Limb (tissue), 2 donors: ENCODE results near the gene CAPZB.

Experiments used
- DNase-seq, 2 donors: peaks; one replicate each; pipeline ENCODE4 v3.0.0-alpha.2; 2016; ENCODE audit errors: extremely low spot score in 2 of 2

CAPZB gene

DNA sequence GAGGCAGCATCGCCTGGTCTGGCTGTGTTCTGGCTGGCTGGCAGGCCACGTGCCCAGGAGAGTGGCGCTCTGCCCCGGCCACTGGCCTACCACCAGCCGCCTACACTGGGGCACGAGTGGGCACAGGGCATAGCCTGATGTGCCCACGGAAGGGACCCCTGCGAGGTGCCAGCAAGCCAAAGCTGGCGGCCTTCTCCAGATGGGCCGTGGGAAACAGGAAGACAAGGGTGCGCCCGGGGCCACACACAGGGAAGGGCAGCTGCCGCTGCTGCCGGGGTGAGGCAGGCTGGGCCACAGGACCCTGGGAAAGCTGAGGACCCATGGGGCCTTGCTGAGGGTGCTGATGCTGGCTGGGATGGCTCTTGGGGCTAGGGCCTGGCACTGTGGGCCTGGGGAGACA lies 132.5 kb downstream of the CAPZB start:
- no peak for DNase-seq

DNA sequence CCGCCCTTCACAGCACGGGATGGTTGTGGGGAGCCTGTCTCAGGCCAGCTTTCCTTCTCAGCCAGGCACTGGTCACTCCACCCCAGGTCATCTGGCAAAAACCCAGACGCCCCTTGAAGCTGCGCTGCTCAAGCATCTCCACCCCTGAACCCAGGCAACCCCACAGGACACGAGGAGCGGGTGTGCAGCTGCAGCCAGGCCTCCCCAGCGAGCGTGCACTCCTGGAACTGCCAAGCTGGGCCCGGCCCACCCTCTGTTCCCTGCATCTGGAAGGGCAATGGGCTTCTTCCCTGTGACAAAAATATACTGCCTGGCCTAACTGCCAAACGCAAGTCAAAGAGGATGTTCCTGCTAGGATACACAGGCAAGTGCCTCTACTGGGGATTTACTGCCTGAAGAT lies 133.5 kb downstream of the CAPZB start:
- DNase-seq = no peak

DNA sequence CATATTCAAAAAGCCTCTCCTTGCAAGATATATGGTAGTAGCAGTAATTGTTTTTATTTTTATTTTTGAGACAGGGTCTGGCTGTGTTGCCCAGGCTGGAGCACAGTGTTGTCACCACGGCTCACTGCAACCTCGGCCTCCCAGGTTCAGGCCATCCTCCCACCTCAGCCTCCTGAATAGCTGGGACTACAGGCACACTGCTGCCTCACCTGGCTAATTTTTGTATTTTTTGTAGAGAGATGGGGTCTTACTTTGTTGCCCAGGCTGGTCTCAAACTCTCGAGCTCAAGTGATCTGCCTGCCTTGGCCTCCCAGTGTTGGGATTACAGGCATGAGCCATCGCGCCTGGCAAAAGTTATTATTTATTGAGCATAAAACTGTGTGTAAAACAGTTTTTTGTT lies 134.8 kb downstream of the CAPZB start:
- DNase-seq = no peak

DNA sequence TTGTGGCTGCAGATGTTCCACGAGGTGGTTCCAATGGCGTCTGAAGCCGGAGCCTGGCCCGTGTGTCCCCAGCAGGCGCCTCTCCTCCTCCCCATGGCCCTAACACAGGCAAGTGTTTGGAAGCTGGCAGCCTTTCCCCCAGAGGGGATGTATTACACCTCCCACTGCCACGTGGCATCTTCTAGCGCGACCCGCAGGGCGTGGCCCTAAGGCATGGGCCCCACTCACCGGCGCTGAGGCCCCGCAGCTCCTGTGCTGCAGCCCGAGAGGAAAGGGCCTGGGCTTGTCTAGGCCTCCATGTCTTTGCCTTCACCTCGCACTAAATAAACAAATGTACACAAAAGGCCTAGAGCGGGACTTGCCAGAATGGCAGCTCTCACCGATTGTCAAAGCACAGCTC lies 135.3 kb downstream of the CAPZB start:
- no peak for DNase-seq

DNA sequence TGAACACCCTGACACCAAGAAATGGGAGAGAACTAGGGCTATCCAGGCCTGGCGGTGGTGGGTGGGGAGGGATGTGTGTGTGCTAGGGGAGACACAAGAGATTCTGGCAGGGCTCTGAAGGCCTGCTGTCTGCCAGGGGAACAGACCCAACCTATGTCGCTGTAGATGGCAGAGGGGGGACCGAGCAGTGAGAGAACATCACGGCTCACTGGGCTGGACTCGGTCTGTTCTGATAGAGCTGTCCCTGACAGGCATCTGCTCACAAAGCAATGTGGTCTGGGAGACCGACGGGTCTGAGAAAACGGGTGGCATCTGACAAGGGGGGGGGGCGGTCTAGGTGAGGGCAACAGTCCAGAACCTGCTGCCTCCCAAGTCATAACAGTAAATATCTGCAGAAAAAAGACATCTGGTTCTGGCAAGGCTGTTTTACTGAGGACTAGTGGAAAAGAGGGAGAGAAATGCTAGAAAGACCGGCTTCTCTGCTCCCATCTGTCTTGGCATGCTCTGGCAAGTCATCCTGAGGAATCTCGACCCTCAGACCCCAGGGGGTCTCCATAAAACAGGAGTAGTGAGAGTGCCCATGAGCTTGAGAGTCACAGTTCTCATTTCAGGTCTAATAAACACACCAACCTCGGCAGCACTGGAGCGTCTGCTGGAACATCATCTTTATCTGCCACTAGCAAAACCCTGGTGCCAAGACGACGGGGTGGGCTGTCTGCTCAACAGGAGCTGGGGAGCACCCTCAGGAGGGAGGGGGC lies 136.7 kb downstream of the CAPZB start:
- DNase-seq = no peak

DNA sequence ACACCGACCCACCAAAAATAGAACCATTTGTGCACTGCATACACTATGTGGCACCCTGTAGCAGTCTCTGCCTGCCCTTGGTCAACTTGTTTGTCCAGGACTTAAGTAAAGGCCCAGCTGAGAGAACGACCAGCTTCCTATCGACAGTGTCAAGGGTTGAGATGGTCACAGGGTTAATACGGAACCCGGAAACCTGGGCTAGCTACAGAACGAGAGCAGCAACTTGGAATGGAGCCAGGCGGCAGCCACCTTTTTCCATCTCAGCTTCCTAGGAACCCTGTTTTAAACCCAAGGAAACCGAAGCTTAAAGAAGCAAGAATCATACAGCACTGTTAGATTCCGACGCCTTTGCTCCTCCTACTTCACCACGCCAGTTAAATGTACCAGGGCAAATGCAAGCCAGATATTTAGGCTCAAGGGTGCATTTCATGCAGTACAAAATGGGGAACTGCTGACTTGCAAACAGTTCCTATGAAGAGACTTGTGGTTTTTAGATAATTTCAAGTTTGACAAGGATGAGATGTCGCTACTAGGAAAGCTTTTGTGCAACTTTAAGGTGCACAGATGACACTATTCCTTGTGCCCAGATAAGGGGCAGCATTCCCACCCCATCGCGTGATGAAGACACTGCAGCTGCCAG lies 137.7 kb downstream of the CAPZB start:
- DNase-seq = no peak

DNA sequence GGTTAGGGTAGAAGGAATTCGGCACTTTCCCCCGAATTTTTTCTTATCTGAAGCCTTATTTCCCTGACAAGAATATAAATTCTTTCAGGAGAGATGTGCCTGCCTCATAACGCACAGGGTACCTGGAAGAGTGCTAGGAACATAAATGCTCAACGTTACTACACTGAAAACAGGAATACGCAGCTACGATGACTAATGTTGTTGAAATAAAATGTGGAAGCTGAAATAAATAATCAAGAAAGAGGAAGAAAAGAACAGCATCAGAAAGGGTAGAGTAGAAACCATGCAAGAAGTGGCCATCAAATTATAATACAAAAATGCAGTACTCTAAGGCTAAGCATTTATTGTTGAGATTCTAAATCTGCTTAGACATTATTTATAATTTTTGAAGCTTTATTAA lies 139.3 kb downstream of the CAPZB start:
- DNase-seq = no peak

DNA sequence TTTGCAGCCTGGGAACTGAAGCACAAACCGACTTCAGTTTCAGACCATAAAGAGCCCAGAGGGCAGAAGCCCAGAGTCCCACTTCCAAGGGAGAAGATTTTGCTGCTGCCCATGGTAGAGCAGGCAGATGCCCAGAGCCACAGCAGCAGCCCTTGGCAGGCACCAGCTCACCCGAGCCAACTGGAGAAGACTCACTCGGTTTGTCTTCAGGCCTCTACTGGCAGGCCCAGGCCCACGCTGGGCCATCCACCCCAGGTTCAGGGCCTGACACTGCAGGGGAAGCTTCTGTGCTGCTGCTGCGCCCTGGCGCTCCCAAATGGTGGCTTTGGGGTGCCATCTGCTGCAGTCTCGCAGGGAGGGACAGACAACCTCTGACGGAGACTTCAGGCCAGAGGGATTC lies 139.9 kb downstream of the CAPZB start:
- DNase-seq = no peak

DNA sequence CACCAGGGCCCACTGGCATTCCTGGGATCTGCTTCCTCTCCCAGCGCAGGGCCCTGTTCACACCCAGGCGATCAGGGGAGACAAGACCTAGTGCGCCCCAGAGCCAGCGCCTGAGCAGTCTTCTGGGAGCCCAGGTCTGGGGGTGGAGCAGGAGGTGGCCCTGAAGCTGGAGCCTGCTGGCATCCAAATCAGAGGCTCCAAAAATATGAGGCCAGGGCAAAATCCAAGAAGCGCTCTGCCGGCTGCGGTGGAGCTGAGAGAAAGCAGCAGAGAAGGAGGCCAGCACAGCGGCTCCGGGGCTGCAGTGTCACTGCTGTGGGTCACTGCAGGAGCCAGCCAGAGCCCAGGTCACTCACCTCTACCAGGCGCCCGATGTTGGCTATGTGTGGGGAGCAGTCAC lies 140.5 kb downstream of the CAPZB start:
- DNase-seq = no peak

DNA sequence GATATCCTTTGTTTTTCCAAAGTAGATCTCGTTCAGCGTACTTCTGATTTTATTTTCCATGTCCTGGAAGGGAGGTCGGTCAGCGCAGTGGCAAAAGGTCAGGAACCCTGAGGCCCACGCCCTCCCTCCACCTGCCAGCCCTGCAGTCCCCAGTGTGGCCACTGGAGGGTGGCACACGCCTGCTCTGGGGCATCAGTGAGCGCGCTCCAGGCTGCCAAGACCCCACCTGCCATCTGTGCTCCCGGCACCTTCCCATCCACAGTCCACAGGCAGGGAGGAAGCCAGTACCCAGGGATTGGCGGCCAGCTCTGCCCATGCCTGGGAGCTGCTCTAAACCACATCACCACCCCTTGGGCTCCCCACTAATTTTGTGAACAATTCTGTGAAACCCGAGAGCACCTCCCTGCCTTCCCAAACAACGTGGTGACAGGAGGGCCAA lies 140.9 kb downstream of the CAPZB start:
- peak in 1 of 2 donors; percentile 72 for DNase-seq

DNA sequence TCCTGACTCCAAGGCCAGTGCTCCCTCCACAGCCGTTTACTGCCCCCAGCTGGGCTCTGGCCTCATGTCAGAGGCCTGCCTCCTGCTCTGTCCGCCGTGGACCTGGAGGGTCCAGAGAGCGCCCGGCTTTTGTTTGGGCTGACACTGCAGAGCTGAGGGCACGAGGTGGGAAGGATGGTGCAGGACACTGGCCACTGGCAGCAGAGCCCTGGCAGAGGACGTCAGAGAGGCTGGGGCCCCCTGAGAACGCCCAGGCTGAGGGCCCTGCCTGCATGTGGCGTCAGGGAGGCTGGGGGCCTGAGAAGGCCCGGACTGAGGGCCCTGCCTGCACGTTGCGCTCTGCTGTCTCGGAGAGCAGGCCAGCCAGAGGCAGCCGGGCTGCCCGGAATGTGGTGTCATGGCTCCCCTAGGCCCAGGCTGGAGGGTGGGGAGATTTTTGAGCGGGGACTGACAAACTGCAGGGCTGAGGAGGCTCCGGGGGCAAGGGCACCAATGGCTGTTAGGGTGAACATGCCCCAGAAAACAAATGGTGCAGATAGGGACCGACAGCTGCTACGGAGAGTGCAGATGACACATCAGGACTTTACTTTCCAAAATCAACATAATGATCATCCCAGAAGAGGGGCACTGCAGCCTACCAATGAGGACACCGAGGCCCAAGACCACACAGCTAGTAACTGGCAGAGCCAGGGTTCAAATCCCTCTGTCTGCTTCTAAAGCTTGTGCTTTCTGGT lies 141.6 kb downstream of the CAPZB start:
- no peak for DNase-seq

DNA sequence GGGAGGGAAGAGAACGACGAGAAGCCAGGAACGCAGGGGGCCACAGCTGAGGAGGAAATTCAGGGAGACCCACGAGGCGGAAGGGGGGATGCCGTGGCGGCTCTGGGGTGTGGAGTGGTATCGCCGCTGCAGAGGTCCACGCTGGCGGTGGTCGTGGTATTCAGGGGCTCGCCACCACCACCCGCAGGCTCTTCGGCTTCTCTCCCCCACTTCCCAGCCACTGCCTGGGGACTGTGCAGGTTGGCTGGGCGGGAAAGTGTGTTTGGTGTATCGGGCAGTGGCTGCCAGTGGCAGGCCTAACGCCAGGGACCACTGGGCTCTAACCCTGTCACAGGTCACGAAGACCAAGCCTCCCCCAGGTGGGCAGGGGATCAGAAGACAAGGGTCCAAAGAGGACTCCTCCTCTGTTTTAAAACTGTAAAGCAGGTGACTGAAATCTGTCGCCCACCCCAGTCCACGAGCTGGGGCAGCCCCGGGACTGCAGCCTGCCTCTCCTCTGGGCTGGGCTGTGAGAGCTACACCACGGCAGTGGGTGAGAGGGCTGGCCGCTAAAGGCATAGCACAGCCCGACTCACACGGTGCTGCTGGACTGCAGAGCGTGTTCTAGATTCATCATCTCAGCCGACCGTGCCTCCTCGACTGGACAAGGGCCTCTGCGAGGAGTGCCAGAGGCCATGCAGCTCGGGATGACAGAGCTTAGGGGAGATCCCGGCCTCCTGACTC lies 142.3 kb downstream of the CAPZB start:
- DNase-seq = no peak

DNA sequence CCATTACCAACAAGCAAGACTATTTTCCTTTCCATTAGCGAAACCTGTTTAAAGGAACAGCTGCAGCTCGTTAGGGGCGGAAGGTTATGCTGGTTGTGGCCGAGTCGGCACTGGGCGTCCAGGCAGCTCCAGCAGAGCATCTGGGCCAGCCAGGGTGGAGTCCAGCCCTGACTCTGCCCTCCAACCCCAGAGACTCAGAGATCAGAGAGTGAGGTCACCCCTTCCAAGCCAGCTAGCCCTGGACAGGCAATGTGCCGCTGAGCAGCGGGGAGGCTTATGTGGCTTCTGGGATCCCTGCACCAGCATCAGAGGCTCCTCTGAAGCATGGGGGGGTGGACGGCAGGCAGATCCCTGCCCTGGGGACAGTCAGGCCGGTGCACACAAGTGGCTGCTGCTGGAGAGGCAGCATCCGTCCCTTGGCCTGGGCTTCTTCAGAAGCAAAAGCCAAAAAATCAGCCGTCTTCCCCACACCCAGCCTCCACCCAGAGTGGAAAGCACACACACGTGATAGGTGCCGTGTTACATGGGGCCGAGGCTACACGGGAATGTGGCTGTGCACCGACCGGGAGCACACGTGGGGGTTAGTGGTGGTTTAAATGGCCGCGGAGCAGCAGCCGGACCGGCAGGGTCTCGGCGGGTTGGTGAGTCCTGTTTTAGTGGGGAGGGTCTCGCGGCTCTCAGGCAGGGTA lies 143.1 kb downstream of the CAPZB start:
- DNase-seq = no peak

DNA sequence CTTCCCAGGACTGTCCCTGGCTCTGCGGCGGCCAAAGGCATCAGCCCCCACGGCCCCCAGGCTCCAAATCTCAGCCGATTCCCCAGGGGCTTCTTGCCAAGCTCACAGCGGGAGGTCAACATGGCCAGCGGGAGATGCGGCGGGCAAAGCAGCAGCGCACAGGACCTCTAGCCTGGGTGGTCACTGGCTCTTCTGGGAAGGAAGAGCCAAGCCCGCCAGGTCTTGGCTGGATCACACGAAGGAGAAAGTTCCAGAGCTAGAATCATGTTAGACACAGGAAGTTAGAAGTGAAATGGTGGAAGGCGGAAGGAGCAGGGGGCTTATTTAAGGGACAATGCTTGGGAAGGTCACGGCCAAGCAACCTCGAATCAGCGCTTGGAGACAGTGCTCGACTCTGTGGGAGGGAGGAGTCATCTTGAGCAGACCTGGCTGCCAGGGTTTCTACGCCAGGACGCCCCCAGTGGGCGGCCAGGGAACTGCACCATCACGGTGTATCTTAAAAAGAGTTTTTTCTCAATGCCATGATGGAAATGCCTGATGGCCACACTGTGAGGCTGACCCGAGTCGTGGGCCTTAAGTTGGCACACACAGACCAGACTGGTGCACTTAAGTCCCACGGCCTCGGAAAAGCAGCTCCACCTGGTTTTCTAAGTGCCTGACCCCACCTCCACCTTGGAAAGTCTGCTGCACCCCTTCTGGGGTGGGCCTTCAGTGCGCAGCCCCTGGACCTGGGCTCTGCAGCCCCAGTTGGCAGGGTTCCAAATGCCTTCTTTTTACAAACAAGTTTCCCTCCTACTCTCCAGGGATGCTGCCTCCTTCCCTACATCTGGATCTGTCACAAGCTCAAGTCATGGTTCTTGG lies 143.9 kb downstream of the CAPZB start:
- peak; percentile 60 to 83 for DNase-seq

DNA sequence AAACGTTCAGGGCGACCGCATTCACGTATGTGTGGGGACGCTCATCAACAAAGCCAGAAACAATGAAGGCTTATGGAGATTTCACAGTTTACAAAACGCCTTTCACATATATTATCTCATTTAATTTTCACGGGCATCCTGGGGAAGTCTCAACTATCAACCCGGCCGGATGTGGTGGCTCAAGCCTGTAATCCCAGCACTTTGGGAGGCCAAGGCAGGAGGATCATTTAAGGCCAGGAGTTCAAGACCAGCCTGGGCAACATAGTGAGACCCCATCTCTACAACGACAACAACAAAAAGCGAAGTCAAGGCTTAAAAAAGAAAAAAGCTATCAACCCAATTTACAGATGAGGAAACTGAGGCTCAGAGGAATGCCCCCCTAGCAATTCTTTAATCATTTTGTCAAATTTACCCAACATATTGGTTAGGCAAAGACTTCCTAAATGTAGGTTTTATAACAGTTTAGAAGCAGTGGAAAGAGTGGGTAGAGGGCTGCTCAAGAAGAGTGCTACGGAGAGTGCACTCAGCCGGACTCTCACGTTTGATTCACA lies 144.9 kb downstream of the CAPZB start:
- DNase-seq = no peak

DNA sequence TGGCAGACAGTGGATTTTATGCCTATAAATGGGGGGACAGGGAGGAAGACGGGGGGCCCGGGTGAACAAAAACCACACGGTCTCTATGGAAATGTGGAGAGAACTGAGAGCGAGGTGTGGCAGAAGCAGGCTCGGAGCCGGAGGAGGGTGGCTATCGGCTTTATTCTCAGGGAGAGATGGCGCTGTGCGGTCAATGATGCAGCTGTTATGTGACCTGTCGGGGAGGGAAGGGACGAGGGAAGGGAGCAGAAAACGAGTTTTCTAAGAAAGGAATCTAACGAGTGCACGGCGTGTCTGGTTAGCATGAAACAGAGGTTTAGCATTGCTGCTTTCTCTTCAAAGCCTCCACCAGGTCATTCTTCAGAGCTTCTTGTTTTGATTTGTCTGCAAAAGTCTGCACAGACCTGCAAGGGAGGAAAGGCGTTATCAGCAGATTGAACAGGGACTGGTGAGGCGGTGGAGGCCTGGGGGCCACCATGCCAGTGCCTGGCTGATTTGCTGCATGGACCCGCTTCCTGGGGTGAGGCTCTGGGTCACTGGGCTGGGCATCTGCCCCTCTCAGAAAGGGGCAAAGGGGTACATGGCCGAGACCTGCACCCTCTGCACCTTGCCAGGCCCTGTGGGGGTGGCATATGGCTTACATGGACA lies 146.0 kb downstream of the CAPZB start:
- no peak for DNase-seq

DNA sequence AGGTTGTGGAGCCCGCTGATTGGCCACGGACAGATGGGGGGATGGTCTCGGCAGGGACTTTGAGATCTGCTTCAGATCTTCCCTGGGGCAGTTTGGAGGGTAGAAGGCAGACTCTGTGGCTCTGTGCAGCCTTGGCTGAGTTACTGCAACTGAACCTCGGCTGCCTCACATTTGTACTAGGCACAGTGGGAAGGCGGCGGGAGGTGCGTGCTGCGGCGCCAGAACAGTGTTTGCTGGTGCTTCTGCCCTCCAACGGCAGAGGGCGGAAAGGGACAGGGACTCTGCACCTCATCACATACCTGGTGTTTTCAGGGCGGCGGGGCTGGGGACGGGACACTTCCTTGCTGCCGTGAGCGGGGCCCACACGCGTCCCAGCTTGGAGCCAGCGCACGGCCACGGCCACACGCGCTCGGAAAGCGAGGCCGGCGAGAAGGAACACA lies 147.0 kb downstream of the CAPZB start:
- DNase-seq = peak in 1 of 2 donors; percentile 66

DNA sequence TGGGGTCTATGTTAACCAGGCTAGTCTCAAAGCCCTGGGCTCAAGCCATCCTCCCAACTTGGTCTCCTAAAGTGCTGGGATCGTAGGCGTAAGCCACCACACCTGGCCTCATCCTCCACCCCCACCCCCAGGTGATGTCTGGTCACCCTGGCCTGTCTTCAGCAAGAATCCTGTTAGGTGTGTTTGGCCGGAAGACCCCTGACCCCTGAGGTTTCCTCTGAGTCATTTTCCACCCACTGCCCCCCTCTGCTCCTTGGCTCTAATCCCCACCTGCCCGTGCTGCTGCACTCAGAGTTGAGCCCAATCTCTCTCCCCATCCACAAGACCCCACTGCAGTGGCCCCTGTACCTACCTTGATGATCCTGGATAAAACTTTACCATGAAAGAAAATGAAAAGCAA lies 148.1 kb downstream of the CAPZB start:
- DNase-seq = no peak

DNA sequence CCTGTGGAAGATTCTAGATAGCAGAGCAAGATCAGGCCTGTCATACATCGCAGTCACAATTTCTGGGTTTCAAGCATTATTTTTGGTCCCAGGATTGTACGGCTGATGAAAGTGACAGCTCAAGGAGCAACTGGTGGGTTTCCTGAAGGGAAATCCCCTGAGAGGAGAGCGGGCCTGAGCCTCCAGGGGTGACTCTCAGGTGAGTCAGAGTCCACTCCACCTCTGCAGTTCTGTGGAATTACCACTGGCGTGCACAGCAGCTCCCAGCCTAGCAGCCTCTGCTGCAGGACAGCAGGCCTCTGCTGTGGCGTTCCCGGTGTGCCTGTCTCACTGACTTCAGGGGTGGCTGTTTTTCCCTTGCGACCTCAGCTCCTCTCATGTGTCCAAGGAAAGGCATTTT lies 148.8 kb downstream of the CAPZB start:
- no peak for DNase-seq
